Activated B cell treated with CpG ODN at 0.5 μM for 24 hours (primary cell): ENCODE data around the gene ZG16B. TPM values are rescaled to one million over a fixed set of nuclear protein-coding genes. Genes with fewer than 3 reads are reported as not detected.

Source experiments
- ATAC-seq: fragments of 200-7000 bp; cut with Tn5 transposase; one replicate; pipeline ENCODE4 v1.10.0; 2021; ENCODE audit warnings: low read depth, mild to moderate bottlenecking, moderate library complexity
- CTCF ChIA-PET: fragments of 350-600 bp; sonication (Branson Sonifier 250); formaldehyde crosslinking; loops from one replicate; lab custom pipeline; 2021; ENCODE audit warnings: antibody characterized with exemption; lab: Charles Lee
- POLR2A ChIA-PET: fragments of 350-600 bp; sonication (Branson Sonifier 250); formaldehyde crosslinking; loops from one replicate; lab custom pipeline; 2021; ENCODE audit warnings: antibody characterized with exemption; lab: Charles Lee
- DNase-seq: peaks from one replicate; pipeline ENCODE4 v3.0.0; 2022
- H3K27ac Mint-ChIP-seq: one replicate; pipeline ENCODE4 v1.8.0; 2020; ENCODE audit warnings: mixed read lengths
- H3K27me3 Mint-ChIP-seq: one replicate; pipeline ENCODE4 v1.8.0; 2021; ENCODE audit warnings: mixed read lengths
- H3K36me3 Mint-ChIP-seq: one replicate; pipeline ENCODE4 v1.8.0; 2021; ENCODE audit warnings: low read depth, mixed read lengths
- H3K4me1 Mint-ChIP-seq: one replicate; pipeline ENCODE4 v1.8.0; 2021; ENCODE audit warnings: mixed read lengths
- H3K4me3 Mint-ChIP-seq: one replicate; pipeline ENCODE4 v1.8.0; 2020; ENCODE audit warnings: mild to moderate bottlenecking, mixed read lengths
- H3K9me3 Mint-ChIP-seq: one replicate; pipeline ENCODE4 v1.8.0; 2020; ENCODE audit warnings: mixed read lengths
- CTCF ChIP-seq: fragments of 200-600 bp; IDR thresholded peaks from one replicate; pipeline ENCODE4 v1.8.0; 2022; ENCODE audit warnings: antibody characterized with exemption, mild to moderate bottlenecking
- intact Hi-C: fragments of 100-400 bp; cut with micrococcal nuclease; formaldehyde crosslinking; loops from one replicate; pipeline ENCODE4 v1.15.1; 2024
- total RNA-seq: library from RNA; stranded (reverse); gene quantifications from 2 replicates; pipeline ENCODE4 v1.2.3, GENCODE V29; 2022

The ZG16B gene
- total RNA-seq, 1 donor from 2014 or later: 0.33 TPM

DNA sequence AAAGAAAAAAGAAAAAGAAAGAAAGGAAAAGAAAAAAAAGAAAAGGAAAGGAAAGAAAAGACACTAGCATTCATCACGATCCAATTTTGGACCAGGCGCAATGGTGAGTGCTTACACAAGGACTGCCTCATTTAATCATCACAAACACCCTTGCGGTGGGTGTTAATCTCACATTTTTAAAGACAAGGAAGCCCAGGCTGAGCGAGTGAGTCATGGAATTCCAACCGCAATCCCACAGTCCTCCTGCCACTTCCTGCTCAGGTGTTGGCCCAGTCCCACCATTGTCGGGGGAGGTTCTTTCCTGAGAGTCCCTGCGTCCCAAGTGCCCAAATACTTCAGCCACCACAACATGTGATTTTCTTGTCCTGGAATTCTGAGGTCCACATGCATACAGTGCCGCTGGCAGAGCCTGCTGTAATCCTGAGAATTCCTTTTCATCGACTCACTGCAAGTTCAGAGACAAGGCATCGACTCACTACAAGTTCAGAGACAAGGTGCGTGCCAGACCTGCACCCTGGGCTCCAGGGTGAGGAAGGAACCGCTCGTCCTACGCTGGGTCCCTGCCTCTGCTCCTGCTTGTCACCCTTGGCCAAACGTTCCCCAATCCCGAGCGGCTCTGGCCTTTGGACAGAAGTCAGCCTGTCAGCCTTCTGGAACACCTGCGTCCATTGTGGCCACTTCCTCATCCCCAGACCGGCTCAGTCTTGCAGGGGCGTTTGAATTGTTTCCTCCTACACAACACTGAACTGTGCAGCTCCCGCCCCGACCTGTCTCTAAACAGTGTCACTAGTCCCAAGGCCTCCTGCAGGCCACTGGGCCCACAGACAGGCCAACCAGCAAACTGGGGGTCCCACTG is 5.8 kb downstream of the ZG16B start:
- no peaks in the 10 kb centered on the region for H3K36me3 Mint-ChIP-seq
- ChIA-PET CTCF (no interaction called here), POLR2A (no interaction called here)
- H3K27me3 Mint-ChIP-seq: peaks cover 42% of the 10 kb centered on the region
- intact Hi-C loops: no loop called here
- H3K4me1 Mint-ChIP-seq: peaks cover 2% of the 10 kb centered on the region
- H3K27ac Mint-ChIP-seq: no peak overlapping the region
- TF ChIP-seq CTCF: no peak
- DNase-seq (no peak), ATAC-seq (no peak)
- no peak overlapping the region for H3K4me3 Mint-ChIP-seq
- H3K9me3 Mint-ChIP-seq: no peaks in the 10 kb centered on the region

GRCh38 chr16:2836646-2837508 is 6.8 kb downstream of the ZG16B start:
- no peak overlapping the region for H3K4me3 Mint-ChIP-seq
- ChIA-PET CTCF (no interaction called here), POLR2A (no interaction called here)
- no peaks in the 10 kb centered on the region for H3K36me3 Mint-ChIP-seq
- DNase-seq: no peak
- peaks cover 6% of the 10 kb centered on the region for H3K4me1 Mint-ChIP-seq
- peaks cover 34% of the 10 kb centered on the region for H3K27me3 Mint-ChIP-seq
- no peak overlapping the region for H3K27ac Mint-ChIP-seq
- intact Hi-C loops: no loop called here
- no peaks in the 10 kb centered on the region for H3K9me3 Mint-ChIP-seq
- TF ChIP-seq CTCF: no peak
- no peak for ATAC-seq

- Mint-ChIP-seq H3K9me3 (no peaks in the 10 kb centered on the region), H3K27ac (no peak overlapping the region), H3K4me3 (no peak overlapping the region), H3K36me3 (no peaks in the 10 kb centered on the region), H3K4me1 (peaks cover 15% of the 10 kb centered on the region), H3K27me3 (peaks cover 28% of the 10 kb centered on the region)
- ChIA-PET POLR2A (interaction anchor here (0.6 kb wide), 2 partner anchors 51 to 587 kb away, joined by 3 to 5 read pairs; partner anchors contain the start of gene ECI1), CTCF (interaction anchor here (1.0 to 1.4 kb wide), 4 partner anchors 29 to 88 kb away, joined by 3 to 7 read pairs (median 4); no protein-coding TSS in a partner anchor)
- ATAC-seq (peak; percentile 54), DNase-seq (no peak)
- TF ChIP-seq CTCF: no peak
- intact Hi-C loops: loop anchor here (1.0 kb wide), 2 partner anchors 29 to 80 kb away; no protein-coding TSS in a partner anchor
Measured at GRCh38 chr16:2838928-2839327, 8.8 kb downstream of the ZG16B start.

GRCh38 chr16:2839650-2840450 is 9.7 kb downstream of the ZG16B start:
- H3K4me3 Mint-ChIP-seq: no peak overlapping the region
- no peak overlapping the region for H3K27ac Mint-ChIP-seq
- H3K9me3 Mint-ChIP-seq: no peaks in the 10 kb centered on the region
- ATAC-seq (no peak), DNase-seq (no peak)
- peaks cover 25% of the 10 kb centered on the region for H3K27me3 Mint-ChIP-seq
- no peak for TF ChIP-seq CTCF
- POLR2A ChIA-PET: no interaction called here
- intact Hi-C loops: loop anchor here (1.0 kb wide), 2 partner anchors 28 to 79 kb away; no protein-coding TSS in a partner anchor
- H3K4me1 Mint-ChIP-seq: peaks cover 15% of the 10 kb centered on the region
- CTCF ChIA-PET: interaction anchor here (1.0 to 1.3 kb wide), 3 partner anchors 28 to 80 kb away, joined by 4 to 7 read pairs (median 5); no protein-coding TSS in a partner anchor
- no peaks in the 10 kb centered on the region for H3K36me3 Mint-ChIP-seq
